ENCODE results near the gene CYP26A1. TPM values are rescaled to one million over a fixed set of nuclear protein-coding genes. Genes with fewer than 3 reads are reported as not detected.

CYP26A1 gene
- total RNA-seq, 1 experiment from 2014 or later, result 190 TPM

GRCh38 chr10:93070378-93071176 lies 3.1 kb upstream of the CYP26A1 start:
- Histone ChIP-seq H3K4me3 (ENCODE audit: insufficient read depth, low read depth, low read length) (no peak overlapping the region), H3K27me3 (ENCODE audit: control insufficient read depth, insufficient read depth, low read length) (peaks cover 100% of the 10 kb centered on the region), H3K36me3 (replicated peaks; ENCODE audit: control insufficient read depth, insufficient read depth, low read length) (no peaks in the 10 kb centered on the region)
- DNase-seq, result peak; percentile 24

GRCh38 chr10:93071177-93071472 lies 2.6 kb upstream of the CYP26A1 start:
- peak; percentile 34 for DNase-seq
- Histone ChIP-seq H3K4me3 (ENCODE audit: insufficient read depth, low read depth, low read length) (no peak overlapping the region), H3K36me3 (replicated peaks; ENCODE audit: control insufficient read depth, insufficient read depth, low read length) (no peaks in the 10 kb centered on the region), H3K27me3 (ENCODE audit: control insufficient read depth, insufficient read depth, low read length) (peaks cover 100% of the 10 kb centered on the region)

- Histone ChIP-seq H3K27me3 (ENCODE audit: control insufficient read depth, insufficient read depth, low read length) (peaks cover 98% of the 10 kb centered on the region), H3K36me3 (replicated peaks; ENCODE audit: control insufficient read depth, insufficient read depth, low read length) (no peaks in the 10 kb centered on the region), H3K4me3 (ENCODE audit: insufficient read depth, low read depth, low read length) (peak overlapping the region; percentile 60)
- peak; percentile 92 for DNase-seq
Measured at GRCh38 chr10:93071674-93072224, 1.9 kb upstream of the CYP26A1 start.

GRCh38 chr10:93072225-93072712 lies 1.4 kb upstream of the CYP26A1 start:
- Histone ChIP-seq H3K4me3 (ENCODE audit: insufficient read depth, low read depth, low read length) (peak overlapping the region; percentile 60), H3K27me3 (ENCODE audit: control insufficient read depth, insufficient read depth, low read length) (peaks cover 93% of the 10 kb centered on the region)

GRCh38 chr10:93072713-93073538 lies 767 bp upstream of the CYP26A1 start:
- Histone ChIP-seq H3K27me3 (ENCODE audit: control insufficient read depth, insufficient read depth, low read length) (peaks cover 86% of the 10 kb centered on the region), H3K36me3 (replicated peaks; ENCODE audit: control insufficient read depth, insufficient read depth, low read length) (no peaks in the 10 kb centered on the region), H3K4me3 (ENCODE audit: insufficient read depth, low read depth, low read length) (peak overlapping the region; percentile 60)
- peak; percentile 67 for DNase-seq

More at GRCh38 chr10:93072225-93072712, 1.4 kb upstream of the CYP26A1 start:
- no peaks in the 10 kb centered on the region for H3K36me3 ChIP-seq (replicated peaks; ENCODE audit: control insufficient read depth, insufficient read depth, low read length)
- DNase-seq, result peak; percentile 69

- peak overlapping the region; percentile 60 for H3K4me3 ChIP-seq (ENCODE audit: insufficient read depth, low read depth, low read length)
Measured at GRCh38 chr10:93074147-93074596, 479 bp downstream of the CYP26A1 start.

GRCh38 chr10:93074597-93075368 lies 1.1 kb downstream of the CYP26A1 start:
- Histone ChIP-seq H3K36me3 (replicated peaks; ENCODE audit: control insufficient read depth, insufficient read depth, low read length) (no peaks in the 10 kb centered on the region), H3K4me3 (ENCODE audit: insufficient read depth, low read depth, low read length) (peak overlapping the region; percentile 60), H3K27me3 (ENCODE audit: control insufficient read depth, insufficient read depth, low read length) (peaks cover 68% of the 10 kb centered on the region)
- peak; percentile 80 for DNase-seq

More at GRCh38 chr10:93074147-93074596, 479 bp downstream of the CYP26A1 start:
- no peaks in the 10 kb centered on the region for H3K36me3 ChIP-seq (replicated peaks; ENCODE audit: control insufficient read depth, insufficient read depth, low read length)
- H3K27me3 ChIP-seq (ENCODE audit: control insufficient read depth, insufficient read depth, low read length), result peaks cover 74% of the 10 kb centered on the region
- peak; percentile 84 for DNase-seq

GRCh38 chr10:93075369-93076221 lies 1.9 kb downstream of the CYP26A1 start:
- peak overlapping the region; percentile 60 for H3K4me3 ChIP-seq (ENCODE audit: insufficient read depth, low read depth, low read length)
- no peaks in the 10 kb centered on the region for H3K36me3 ChIP-seq (replicated peaks; ENCODE audit: control insufficient read depth, insufficient read depth, low read length)
- H3K27me3 ChIP-seq (ENCODE audit: control insufficient read depth, insufficient read depth, low read length), result peaks cover 59% of the 10 kb centered on the region
- DNase-seq, result peak; percentile 61

GRCh38 chr10:93076871-93077270 lies 3.2 kb downstream of the CYP26A1 start:
- DNase-seq, result no peak
- Histone ChIP-seq H3K4me3 (ENCODE audit: insufficient read depth, low read depth, low read length) (peak overlapping the region; percentile 60; the same call in 1 of the 2 replicates), H3K27me3 (ENCODE audit: control insufficient read depth, insufficient read depth, low read length) (peaks cover 47% of the 10 kb centered on the region), H3K36me3 (replicated peaks; ENCODE audit: control insufficient read depth, insufficient read depth, low read length) (no peaks in the 10 kb centered on the region)

- Histone ChIP-seq H3K4me3 (ENCODE audit: insufficient read depth, low read depth, low read length) (no peak overlapping the region), H3K36me3 (replicated peaks; ENCODE audit: control insufficient read depth, insufficient read depth, low read length) (no peaks in the 10 kb centered on the region), H3K27me3 (ENCODE audit: control insufficient read depth, insufficient read depth, low read length) (peaks cover 37% of the 10 kb centered on the region)
- DNase-seq, result no peak
Measured at GRCh38 chr10:93077860-93078337, 4.2 kb downstream of the CYP26A1 start.

GRCh38 chr10:93079663-93080349 lies 6.1 kb downstream of the CYP26A1 start:
- no peaks in the 10 kb centered on the region for H3K36me3 ChIP-seq (replicated peaks; ENCODE audit: control insufficient read depth, insufficient read depth, low read length)
- H3K4me3 ChIP-seq (ENCODE audit: insufficient read depth, low read depth, low read length), result no peak overlapping the region
- DNase-seq, result no peak
- peaks cover 18% of the 10 kb centered on the region for H3K27me3 ChIP-seq (ENCODE audit: control insufficient read depth, insufficient read depth, low read length)

- H3K27me3 ChIP-seq (ENCODE audit: control insufficient read depth, insufficient read depth, low read length), result peaks cover 11% of the 10 kb centered on the region
- peak; percentile 92 for DNase-seq
Measured at GRCh38 chr10:93080350-93081046, 6.8 kb downstream of the CYP26A1 start.

More at GRCh38 chr10:93080350-93081046, 6.8 kb downstream of the CYP26A1 start:
- no peaks in the 10 kb centered on the region for H3K36me3 ChIP-seq (replicated peaks; ENCODE audit: control insufficient read depth, insufficient read depth, low read length)
- H3K4me3 ChIP-seq (ENCODE audit: insufficient read depth, low read depth, low read length), result no peak overlapping the region
